Psoas muscle (tissue), 8 donors: ENCODE results near the gene FAM222B. TPM values are rescaled to one million over a fixed set of nuclear protein-coding genes. Genes with fewer than 3 reads are reported as not detected.
A peak's percentile ranks its signal among the peaks of the same experiment; 100 is the strongest.
"Not testable (repeated sequence)": the region's sequence is repeated elsewhere in the genome, so short reads cannot be mapped to it uniquely, and the experiment has no call there.

Source experiments
- ATAC-seq, 4 donors: fragments of 200-7000 bp; cut with Tn5 transposase; one replicate each; pipeline ENCODE4 v1.9.1; 2020; ENCODE audit warnings: moderate library complexity in 3 of 4, mild to moderate bottlenecking in 2 of 4
- DNase-seq, 2 donors: peaks; one replicate each; pipeline ENCODE4 v3.0.0-alpha.2; 2020
- H3K27ac ChIP-seq: fragments of 200-600 bp; one replicate; pipeline ENCODE4 v1.8.0; 2022
- H3K27me3 ChIP-seq, 3 donors: fragments of 200-600 bp in 1 of 3; one replicate each; pipeline versions ENCODE4 v1.6.1 to v1.8.0; 2013 to 2022; ENCODE audit warnings: low read length in 2 of 3, mild to moderate bottlenecking in 2 of 3, moderate library complexity in 1 of 3; ENCODE audit not compliant: insufficient read depth in 3 of 3
- H3K36me3 ChIP-seq, 2 donors: fragments of 200-600 bp in 1 of 2; one replicate each; pipeline versions ENCODE4 v1.6.1 to v1.8.0; 2013 to 2022; ENCODE audit warnings: low read depth in 1 of 2, mild to moderate bottlenecking in 1 of 2, moderate library complexity in 1 of 2; ENCODE audit not compliant: insufficient read depth in 1 of 2
- H3K4me1 ChIP-seq: fragments of 200-600 bp; one replicate; pipeline ENCODE4 v1.8.0; 2022
- H3K4me3 ChIP-seq: fragments of 200-600 bp; one replicate; pipeline ENCODE4 v1.8.0; 2022; ENCODE audit warnings: mild to moderate bottlenecking
- H3K9me3 ChIP-seq: fragments of 200-600 bp; one replicate; pipeline ENCODE4 v1.8.0; 2022
- CTCF ChIP-seq: fragments of 200-600 bp; IDR thresholded peaks from one replicate; pipeline ENCODE4 v1.8.0; 2022; ENCODE audit warnings: antibody characterized with exemption
- WGBS, 3 donors: extraction: QIAGEN DNeasy Blood & Tissue Kit; methylation state at CpG; one replicate each; pipeline versions ENCODE4 v1.1.6 to v1.1.7; 2013; 5-methylcytosine and 5-hydroxymethylcytosine counted together
- intact Hi-C, 2 donors: fragments of 100-400 bp; cut with DNase I; formaldehyde crosslinking; loops; one replicate each; pipeline versions ENCODE4 v1.11.0 to v1.14.2; 2022
- polyA plus RNA-seq, 3 donors: library from polyadenylated mRNA; stranded (reverse); fragments of 200-250 nt; gene quantifications; one replicate each; pipeline ENCODE4 v1.2.3, GENCODE V29; 2013
- total RNA-seq, 4 donors: library from RNA; stranded (reverse); fragmentation: NEBNext Ultra II Directional in 2 of 4; extraction: Animal tissue kit (Norgen Biotek cat#: 25700) in 2 of 4; gene quantifications; one replicate each; pipeline versions ENCODE4 v1.2.1 to v1.2.4, GENCODE V29; 2021 to 2023
- donor health status: healthy with polysubstance abuse.
- donor health status: DM: no; HTN: no; CAD: no; lungs with moderate emphysema.
- donor health status: Bipolar disorder and iron deficiency.
- donor health status: healthy.
- donor health status: DM: yes; HTN: yes; CAD: no.
- donor health status: DM: no; HTN: no; CAD: no.
- donor health status: DM: no; HTN: no; CAD: no.
- donor health status: DM: yes; HTN: yes; CAD: no.

The FAM222B gene
- total and polyA plus RNA-seq, 7 donors: 22.4 to 66.2 (median 32.2) TPM

- ATAC-seq: no peak
- Histone ChIP-seq H3K4me1 (peaks cover 11% of the 10 kb centered on the region), H3K27me3 (no peaks in the 10 kb centered on the region), H3K9me3 (no peaks in the 10 kb centered on the region), H3K4me3 (no peak overlapping the region), H3K27ac (no peak overlapping the region), H3K36me3 (peaks cover 7 to 23% of the 10 kb centered on the region in 2 donors)
- DNase-seq: no peak
- 93 to 97% (median 95%) methylated on average over 2 of the region's 2 CpGs for WGBS, 3 donors
- TF ChIP-seq CTCF: no peak
- intact Hi-C loops: no loop called here
Measured at GRCh38 chr17:28853295-28853694, 10.7 kb upstream of the FAM222B start.

DNA sequence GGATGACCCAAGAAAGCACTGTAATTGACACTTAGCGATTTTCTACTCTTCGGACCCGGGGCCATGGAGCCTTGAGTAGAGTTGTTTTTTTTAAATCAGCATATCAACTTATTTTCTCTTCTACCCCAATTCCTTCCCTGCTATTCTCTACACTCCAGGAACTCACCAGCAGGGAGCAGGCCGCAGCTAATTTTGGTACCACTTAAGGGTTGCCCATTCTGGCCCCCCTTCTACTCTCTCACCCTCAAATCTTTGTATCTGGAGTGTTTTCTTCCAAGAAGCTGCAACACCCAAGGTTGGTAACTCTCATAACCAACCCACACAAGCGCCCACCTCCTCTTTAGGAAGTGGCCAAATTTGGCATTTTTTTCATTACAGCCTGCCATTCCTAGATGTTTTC lies 6.7 kb upstream of the FAM222B start:
- ATAC-seq: no peak
- Histone ChIP-seq H3K27me3 (no peaks in the 10 kb centered on the region), H3K4me3 (no peak overlapping the region), H3K9me3 (no peaks in the 10 kb centered on the region), H3K36me3 (no peaks in the 10 kb centered on the region), H3K4me1 (peaks cover 4% of the 10 kb centered on the region), H3K27ac (no peak overlapping the region)
- no peak for TF ChIP-seq CTCF
- WGBS, 3 donors: 84 to 89% (median 86%) methylated on average over 5 of the region's 5 CpGs
- intact Hi-C loops: no loop called here
- no peak for DNase-seq

- H3K9me3 ChIP-seq, H3K27ac ChIP-seq, H3K36me3 ChIP-seq, intact Hi-C loops, H3K27me3 ChIP-seq, H3K4me3 ChIP-seq, H3K4me1 ChIP-seq: not testable (repeated sequence)
- ATAC-seq: peak in 1 of 4 donors; percentile 35
- WGBS, 3 donors: 85 to 88% (median 87%) methylated on average over 15 of the region's 15 CpGs
- peak; percentile 11 to 56 for DNase-seq
Measured at GRCh38 chr17:28848667-28849066, 6.1 kb upstream of the FAM222B start.

- ATAC-seq: not testable (repeated sequence)
Measured at GRCh38 chr17:28846699-28847098, 4.1 kb upstream of the FAM222B start.

GRCh38 chr17:28846231-28846630 lies 3.6 kb upstream of the FAM222B start:
- no peak for ATAC-seq
- 91 to 94% (median 91%) methylated on average over 10 of the region's 10 CpGs for WGBS, 3 donors
- Histone ChIP-seq H3K27ac (no peak overlapping the region), H3K27me3 (no peaks in the 10 kb centered on the region), H3K36me3 (no peaks in the 10 kb centered on the region), H3K4me1 (peaks cover 6% of the 10 kb centered on the region), H3K9me3 (no peaks in the 10 kb centered on the region), H3K4me3 (no peak overlapping the region)
- DNase-seq: peak in 1 of 2 donors; percentile 2
- intact Hi-C loops: no loop called here
- no peak for TF ChIP-seq CTCF

More at GRCh38 chr17:28846699-28847098, 4.1 kb upstream of the FAM222B start:
- H3K27me3 ChIP-seq, H3K4me3 ChIP-seq, intact Hi-C loops, DNase-seq, H3K9me3 ChIP-seq, H3K27ac ChIP-seq, H3K36me3 ChIP-seq, H3K4me1 ChIP-seq: not testable (repeated sequence)
- 89% methylated on average over 9 of the region's 9 CpGs for WGBS, 3 donors

- ATAC-seq (no peak), DNase-seq (no peak)
- no peaks in the 10 kb centered on the region for H3K36me3 ChIP-seq
- no peaks in the 10 kb centered on the region for H3K9me3 ChIP-seq
- H3K27me3 ChIP-seq: no peaks in the 10 kb centered on the region
- no peak overlapping the region for H3K4me3 ChIP-seq
- no peak overlapping the region for H3K27ac ChIP-seq
- peaks cover 6% of the 10 kb centered on the region for H3K4me1 ChIP-seq
- 88 to 92% (median 91%) methylated on average over 6 of the region's 6 CpGs for WGBS, 3 donors
- intact Hi-C loops: loop anchor here (2.0 to 5.0 kb wide), 2 partner anchors 81 kb away; no protein-coding TSS in a partner anchor
- no peak for TF ChIP-seq CTCF
Measured at GRCh38 chr17:28843816-28844148, 1.2 kb upstream of the FAM222B start.
